ENCODE results near the gene NTN4. TPM values are rescaled to one million over a fixed set of nuclear protein-coding genes. Genes with fewer than 3 reads are reported as not detected.

NTN4 gene
- total RNA-seq, 1 experiment from 2014 or later, result 0.17 TPM

DNA sequence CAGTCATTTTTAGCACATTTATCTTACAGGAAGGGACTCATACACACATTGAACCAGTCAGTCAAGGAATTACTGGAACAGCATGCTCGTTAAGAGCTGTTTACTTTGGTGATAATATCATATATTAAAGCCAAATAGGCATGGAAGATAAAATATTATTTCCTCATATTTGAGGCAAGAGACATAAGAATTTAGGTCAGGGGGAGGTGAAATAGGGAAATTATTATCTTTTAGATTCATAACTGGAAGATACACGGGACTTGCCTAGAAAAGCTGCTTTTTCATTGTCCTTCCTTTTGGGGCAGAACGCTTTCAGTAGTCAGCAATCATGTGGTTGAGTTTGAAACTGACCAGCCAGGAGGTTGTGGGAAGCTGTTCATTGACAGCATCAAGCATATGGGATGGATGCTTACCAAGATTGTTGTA, 72.5 kb downstream of the NTN4 start:
- no peak overlapping the region for H3T11ph ChIP-seq (ENCODE audit: low read length)
- H3K4me2 ChIP-seq (ENCODE audit: insufficient read depth, insufficient read length, low read length), result no peak overlapping the region
- no peak overlapping the region for H3K4ac ChIP-seq (ENCODE audit: low read depth, low read length)
- Mint-ChIP-seq H3K27me3 (ENCODE audit: low read depth) (no peaks in the 10 kb centered on the region), H3K9me3 (no peaks in the 10 kb centered on the region), H3K4me1 (peaks cover 11 to 16% of the 10 kb centered on the region in 2 experiments), H3K4me3 (no peak overlapping the region), H3K36me3 (ENCODE audit: insufficient read depth in 1 of 3, low read depth in 3 of 3) (no peaks in the 10 kb centered on the region), H3K27ac (no peak overlapping the region)
- no peak overlapping the region for H3K9ac ChIP-seq (ENCODE audit: extremely low read depth, insufficient read length, low read length)
- no peak overlapping the region for H2BK15ac ChIP-seq (ENCODE audit: low read depth, low read length)
- H4K8ac ChIP-seq (replicated peaks; ENCODE audit: insufficient read length, low read depth, low read length), result no peak overlapping the region
- no peak overlapping the region for H3K27ac ChIP-seq (ENCODE audit: insufficient read length, low read depth, low read length)
- no peak for DNase-seq
- H4K91ac ChIP-seq (ENCODE audit: insufficient read length, low read depth, low read length), result no peak overlapping the region
- H3K14ac ChIP-seq (ENCODE audit: insufficient read depth, low read length), result no peak overlapping the region
- H2BK20ac ChIP-seq (ENCODE audit: low read depth, low read length, poor library complexity, severe bottlenecking), result no peak overlapping the region
- WGBS (ENCODE audit: extremely low coverage, insufficient read length, low lambda C conversion rate), result no CpG with 5 or more reads among the region's 3 CpGs
- no peak overlapping the region for H2AFZ ChIP-seq (ENCODE audit: low read length)
- H4K5ac ChIP-seq (ENCODE audit: insufficient read length, low read depth, low read length), result no peak overlapping the region
- H4K20me1 ChIP-seq (ENCODE audit: control insufficient read depth, insufficient read depth, insufficient read length), result no peaks in the 10 kb centered on the region
- 0 out of 2 replicates have a peak, but pooled peaks cover 1% of the 10 kb centered on the region for H3K4me1 ChIP-seq (ENCODE audit: insufficient read depth, low read length)
- no peak overlapping the region for H3K18ac ChIP-seq (ENCODE audit: insufficient read length, low read depth, low read length)
- H2AK5ac ChIP-seq (ENCODE audit: insufficient read length, low read length), result no peak overlapping the region
- H3K9me3 ChIP-seq (ENCODE audit: control insufficient read depth, low read depth, low read length), result no peaks in the 10 kb centered on the region
- no peak overlapping the region for H2BK12ac ChIP-seq (ENCODE audit: insufficient read length, low read depth, low read length)
- TF ChIP-seq, protein P1, sequence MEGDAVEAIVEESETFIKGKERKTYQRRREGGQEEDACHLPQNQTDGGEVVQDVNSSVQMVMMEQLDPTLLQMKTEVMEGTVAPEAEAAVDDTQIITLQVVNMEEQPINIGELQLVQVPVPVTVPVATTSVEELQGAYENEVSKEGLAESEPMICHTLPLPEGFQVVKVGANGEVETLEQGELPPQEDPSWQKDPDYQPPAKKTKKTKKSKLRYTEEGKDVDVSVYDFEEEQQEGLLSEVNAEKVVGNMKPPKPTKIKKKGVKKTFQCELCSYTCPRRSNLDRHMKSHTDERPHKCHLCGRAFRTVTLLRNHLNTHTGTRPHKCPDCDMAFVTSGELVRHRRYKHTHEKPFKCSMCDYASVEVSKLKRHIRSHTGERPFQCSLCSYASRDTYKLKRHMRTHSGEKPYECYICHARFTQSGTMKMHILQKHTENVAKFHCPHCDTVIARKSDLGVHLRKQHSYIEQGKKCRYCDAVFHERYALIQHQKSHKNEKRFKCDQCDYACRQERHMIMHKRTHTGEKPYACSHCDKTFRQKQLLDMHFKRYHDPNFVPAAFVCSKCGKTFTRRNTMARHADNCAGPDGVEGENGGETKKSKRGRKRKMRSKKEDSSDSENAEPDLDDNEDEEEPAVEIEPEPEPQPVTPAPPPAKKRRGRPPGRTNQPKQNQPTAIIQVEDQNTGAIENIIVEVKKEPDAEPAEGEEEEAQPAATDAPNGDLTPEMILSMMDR (conservative IDR thresholded peaks at IDR 0.05), result no peak
- H3K79me1 ChIP-seq (ENCODE audit: insufficient read depth, low read depth, low read length, poor library complexity, severe bottlenecking), result no peaks in the 10 kb centered on the region
- H3K23ac ChIP-seq (ENCODE audit: insufficient read length, low read depth, low read length), result no peak overlapping the region
- H2BK120ac ChIP-seq (ENCODE audit: low read depth, low read length, poor library complexity, severe bottlenecking), result no peak overlapping the region
- no peak overlapping the region for H3K56ac ChIP-seq (ENCODE audit: insufficient read length, low read depth, low read length)
- no peaks in the 10 kb centered on the region for H3K27me3 ChIP-seq (ENCODE audit: insufficient read depth, low read length)
- no peak overlapping the region for H2BK5ac ChIP-seq (ENCODE audit: insufficient read length, low read length)
- H3K23me2 ChIP-seq (ENCODE audit: insufficient read length, low read depth, low read length, poor library complexity, severe bottlenecking), result no peaks in the 10 kb centered on the region
- no peaks in the 10 kb centered on the region for H3K79me2 ChIP-seq (ENCODE audit: insufficient read depth, low read length)
